ENCODE measurements around the gene MAP4.

- TF ChIP-seq, protein P1, sequence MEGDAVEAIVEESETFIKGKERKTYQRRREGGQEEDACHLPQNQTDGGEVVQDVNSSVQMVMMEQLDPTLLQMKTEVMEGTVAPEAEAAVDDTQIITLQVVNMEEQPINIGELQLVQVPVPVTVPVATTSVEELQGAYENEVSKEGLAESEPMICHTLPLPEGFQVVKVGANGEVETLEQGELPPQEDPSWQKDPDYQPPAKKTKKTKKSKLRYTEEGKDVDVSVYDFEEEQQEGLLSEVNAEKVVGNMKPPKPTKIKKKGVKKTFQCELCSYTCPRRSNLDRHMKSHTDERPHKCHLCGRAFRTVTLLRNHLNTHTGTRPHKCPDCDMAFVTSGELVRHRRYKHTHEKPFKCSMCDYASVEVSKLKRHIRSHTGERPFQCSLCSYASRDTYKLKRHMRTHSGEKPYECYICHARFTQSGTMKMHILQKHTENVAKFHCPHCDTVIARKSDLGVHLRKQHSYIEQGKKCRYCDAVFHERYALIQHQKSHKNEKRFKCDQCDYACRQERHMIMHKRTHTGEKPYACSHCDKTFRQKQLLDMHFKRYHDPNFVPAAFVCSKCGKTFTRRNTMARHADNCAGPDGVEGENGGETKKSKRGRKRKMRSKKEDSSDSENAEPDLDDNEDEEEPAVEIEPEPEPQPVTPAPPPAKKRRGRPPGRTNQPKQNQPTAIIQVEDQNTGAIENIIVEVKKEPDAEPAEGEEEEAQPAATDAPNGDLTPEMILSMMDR (IDR thresholded peaks at IDR 0.05), result no peak
- TF ChIP-seq EP300 (IDR thresholded peaks at IDR 0.05) (no peak), POLR2AphosphoS5 (IDR thresholded peaks at IDR 0.05) (no peak)
Observed at GRCh38 chr3:47902746-47903145, 113.5 kb downstream of the MAP4 start.

All from gastroesophageal sphincter (tissue), 3 donors.